ENCODE results near the gene METAP2.
A peak's percentile ranks its signal among the peaks of the same experiment; 100 is the strongest.
"Not testable (repeated sequence)": the region's sequence is repeated elsewhere in the genome, so short reads cannot be mapped to it uniquely, and the experiment has no call there.

METAP2 gene

GRCh38 chr12:95473884-95474659 is at the start of gene METAP2:
Gene METAP2, plus strand, starts transcription at chr12:95474152. Its CDS starts 28 bp downstream, at chr12:95474180.
- DNase-seq: peak; percentile 94 to 95

GRCh38 chr12:95424271-95424994 is 49.5 kb upstream of the METAP2 start:
- DNase-seq: no peak

- DNase-seq: no peak
Measured at GRCh38 chr12:95429172-95429510, 44.8 kb upstream of the METAP2 start.

DNA sequence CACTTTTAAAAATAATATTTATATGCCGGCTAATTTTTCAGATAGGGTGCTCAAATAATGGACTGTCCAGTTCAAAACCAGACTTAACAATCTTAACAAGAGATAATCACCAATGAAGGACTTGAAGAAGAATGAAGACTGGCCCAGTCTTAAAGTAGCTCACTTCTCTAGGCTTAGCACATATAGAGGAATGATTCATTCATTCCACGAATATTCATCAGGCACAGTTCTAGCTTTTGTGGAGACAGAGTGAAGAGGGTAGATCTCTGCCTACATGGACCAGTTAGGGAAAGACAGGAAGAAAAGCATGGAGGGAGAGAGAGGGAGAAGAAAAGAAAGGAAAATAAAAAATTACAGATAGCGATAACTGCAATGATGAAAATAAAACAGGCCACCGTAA is 42.8 kb upstream of the METAP2 start:
- DNase-seq: no peak

- DNase-seq: no peak
Measured at GRCh38 chr12:95435355-95435754, 38.6 kb upstream of the METAP2 start.

- DNase-seq: no peak
Measured at GRCh38 chr12:95437565-95437964, 36.4 kb upstream of the METAP2 start.

DNA sequence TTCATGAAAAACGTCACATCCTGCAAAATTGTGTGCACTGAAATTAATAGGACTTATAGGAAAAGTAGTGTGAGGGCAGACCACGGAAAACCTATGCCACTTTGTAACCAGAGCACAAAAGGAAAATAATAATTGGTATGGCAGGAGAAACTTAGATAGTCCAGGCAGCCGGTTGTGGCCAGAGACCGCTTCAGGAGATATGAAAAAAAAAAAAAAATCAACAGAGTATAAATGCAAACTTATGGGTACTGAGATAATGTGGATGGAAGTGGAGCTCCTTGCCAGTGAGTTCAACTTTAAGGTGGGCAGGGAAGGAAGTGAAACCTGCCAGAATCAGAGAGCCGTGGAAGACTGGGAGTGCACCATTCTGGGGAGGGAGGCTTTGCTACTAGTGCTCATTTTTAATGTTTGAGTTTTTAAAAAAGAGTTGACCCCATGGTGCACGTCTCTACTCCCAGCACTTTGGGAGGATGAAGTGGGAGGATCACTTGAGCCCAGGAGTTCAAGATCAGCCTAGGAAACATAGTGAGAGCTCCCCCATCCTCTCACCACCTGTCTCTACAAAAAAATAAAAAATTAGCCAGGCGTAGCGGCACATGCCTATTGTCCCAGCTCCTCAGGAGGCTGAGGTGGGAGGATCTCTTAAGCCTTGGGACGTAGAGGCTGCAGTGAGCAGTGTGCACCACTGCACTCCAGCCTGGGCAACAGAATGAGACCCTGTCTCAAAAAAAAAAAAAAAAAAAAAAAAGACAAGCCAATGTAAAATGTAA is 34.3 kb upstream of the METAP2 start:
- DNase-seq: no peak

- no peak for DNase-seq
Measured at GRCh38 chr12:95440401-95440800, 33.6 kb upstream of the METAP2 start.

DNA sequence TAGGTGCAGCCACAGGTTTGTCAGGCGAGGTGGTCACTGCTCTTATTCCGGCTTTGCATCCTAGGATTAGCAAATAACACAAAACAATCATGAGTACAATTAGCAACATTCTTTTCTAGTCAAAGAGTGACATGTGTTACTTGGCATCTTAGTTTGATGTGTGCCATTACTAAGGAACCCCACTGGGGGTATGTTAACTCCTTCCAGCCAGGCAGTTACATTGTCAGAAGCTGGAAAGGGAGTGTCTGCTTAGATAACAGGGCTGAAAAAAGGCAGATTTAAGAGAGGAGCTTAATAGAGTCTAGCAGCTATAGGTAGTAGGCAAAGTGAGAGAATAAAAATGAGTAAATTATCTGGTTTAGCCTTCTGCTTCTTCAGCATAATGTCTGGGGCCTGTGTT is 30.5 kb upstream of the METAP2 start:
- no peak for DNase-seq

DNA sequence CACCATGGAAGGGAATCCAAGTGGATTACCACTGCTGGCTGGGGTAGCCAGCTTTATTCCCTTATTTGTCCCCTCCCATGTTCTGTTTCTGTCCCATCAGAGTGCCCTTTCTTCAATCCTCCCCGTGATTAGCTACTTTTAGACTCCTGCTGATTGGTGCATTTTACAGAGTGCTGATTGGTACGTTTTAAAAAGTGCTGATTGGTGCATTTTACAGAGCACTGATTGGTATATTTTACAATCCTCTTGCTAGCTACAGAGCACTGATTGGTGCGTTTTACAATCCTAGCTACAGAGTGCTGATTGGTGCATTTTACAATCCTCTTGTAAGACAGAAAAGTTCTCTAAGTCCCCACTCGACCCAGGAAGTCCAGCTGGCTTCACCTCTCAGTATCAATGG is 28.9 kb upstream of the METAP2 start:
- DNase-seq: not testable (repeated sequence)

GRCh38 chr12:95445884-95446505 is 28.0 kb upstream of the METAP2 start:
- DNase-seq: no peak

GRCh38 chr12:95446506-95446900 is 27.4 kb upstream of the METAP2 start:
- DNase-seq: no peak

DNA sequence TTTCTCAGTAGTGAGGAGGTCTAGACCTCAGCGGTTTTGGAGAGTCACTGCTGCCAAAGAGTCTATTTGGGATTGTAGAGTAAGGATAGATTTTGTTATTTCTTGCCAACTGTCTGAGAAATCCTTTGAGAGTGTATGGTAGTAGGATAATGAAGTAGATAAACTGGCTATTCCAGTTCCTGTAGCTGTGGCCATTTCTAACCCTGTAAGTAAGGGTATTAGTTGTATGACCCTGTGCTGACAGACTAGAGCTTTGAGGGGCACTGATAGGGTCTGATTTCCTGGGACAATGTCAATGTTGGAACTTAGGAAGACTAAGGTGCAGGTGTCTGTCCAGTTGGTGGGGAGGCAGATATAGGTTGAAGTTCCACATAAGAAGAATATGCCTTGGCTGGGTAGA is 24.3 kb upstream of the METAP2 start:
- DNase-seq: not testable (repeated sequence)

- not testable (repeated sequence) for DNase-seq
Measured at GRCh38 chr12:95452501-95452900, 21.5 kb upstream of the METAP2 start.

- DNase-seq: not testable (repeated sequence)
Measured at GRCh38 chr12:95453881-95454280, 20.1 kb upstream of the METAP2 start.

DNA sequence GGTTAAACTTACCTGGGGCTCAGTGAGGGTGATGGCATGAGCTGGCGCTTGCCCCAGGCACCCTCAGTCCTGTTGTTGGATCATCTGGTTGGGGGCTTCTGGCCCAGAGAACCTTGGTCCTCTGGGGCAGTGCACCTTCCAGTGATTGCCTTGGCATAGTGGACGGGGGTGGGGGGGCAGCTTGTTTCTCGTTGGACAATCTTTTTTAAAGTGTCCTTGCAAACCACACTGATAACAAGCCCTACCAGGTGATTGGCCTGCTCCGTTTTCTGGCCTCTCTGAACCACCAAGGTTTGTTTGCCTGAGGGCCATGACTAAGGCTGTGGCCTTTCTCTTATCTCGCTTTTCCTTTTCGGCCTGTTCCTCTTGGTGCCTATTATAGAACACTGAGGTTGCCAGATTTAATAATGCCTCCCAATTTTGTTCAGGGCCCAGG is 19.2 kb upstream of the METAP2 start:
- DNase-seq: not testable (repeated sequence)

- DNase-seq: not testable (repeated sequence)
Measured at GRCh38 chr12:95457605-95458004, 16.3 kb upstream of the METAP2 start.

DNA sequence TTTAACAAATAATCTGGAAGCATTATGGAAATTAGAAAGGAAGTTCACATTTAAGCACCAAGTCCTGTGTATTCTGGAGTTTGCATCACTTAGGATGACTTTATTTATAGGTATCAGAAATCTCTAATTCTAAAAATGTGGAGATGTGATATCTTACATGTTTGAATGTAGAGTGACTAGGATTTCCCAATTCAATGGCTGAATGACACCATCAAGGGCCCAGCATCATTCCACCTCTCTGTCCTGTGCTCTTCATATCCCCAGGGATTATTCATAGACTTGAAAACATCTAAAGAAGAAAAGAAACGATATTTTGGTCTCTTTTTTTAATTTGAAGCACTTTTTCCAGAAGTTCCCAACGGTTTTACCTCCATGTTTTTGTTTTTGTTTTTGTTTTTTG is 15.2 kb upstream of the METAP2 start:
- DNase-seq: no peak

DNA sequence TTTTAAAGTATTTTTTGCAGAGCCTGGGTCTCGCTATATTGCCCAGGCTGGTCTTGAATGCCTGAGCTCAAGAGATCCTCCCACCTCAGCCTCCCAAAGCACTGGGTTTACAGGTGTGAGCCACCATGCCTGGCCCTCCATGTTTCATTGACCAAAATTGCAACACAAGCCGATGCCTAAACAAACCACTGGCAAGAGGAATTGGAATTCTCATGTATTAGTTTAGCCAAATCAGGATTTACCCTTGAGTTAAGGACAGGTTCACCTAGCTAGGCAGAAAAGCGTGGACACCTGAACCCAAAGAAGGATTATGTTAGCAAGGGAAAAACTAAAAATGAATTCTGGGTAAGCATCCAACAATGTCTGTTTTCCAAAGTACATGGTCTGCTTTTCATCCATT is 14.6 kb upstream of the METAP2 start:
- no peak for DNase-seq

DNA sequence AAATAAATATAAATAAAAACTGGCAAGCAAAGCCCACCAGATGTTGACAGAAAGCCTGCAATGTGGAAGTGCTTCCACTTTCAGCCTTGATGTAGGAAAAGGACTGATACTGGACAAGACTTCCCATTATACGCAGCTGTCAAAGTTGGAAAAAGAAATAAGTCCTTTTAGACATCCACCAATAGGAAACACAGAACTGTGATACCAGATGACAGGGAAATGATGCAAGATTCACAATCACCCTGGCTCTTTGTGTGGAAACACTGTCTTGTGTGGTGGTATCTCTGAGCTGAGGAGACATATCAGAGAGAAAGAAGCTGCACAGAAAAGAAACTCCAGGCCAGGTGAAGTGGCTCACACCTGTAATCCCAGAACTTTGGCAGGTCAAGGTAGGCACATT is 13.8 kb upstream of the METAP2 start:
- no peak for DNase-seq

GRCh38 chr12:95460896-95461295 is 13.1 kb upstream of the METAP2 start:
- no peak for DNase-seq

- DNase-seq: no peak
Measured at GRCh38 chr12:95462081-95462480, 11.9 kb upstream of the METAP2 start.

- DNase-seq: no peak
Measured at GRCh38 chr12:95462551-95462950, 11.4 kb upstream of the METAP2 start.
